Thymus (tissue), 11 donors: ENCODE data around the gene NFKBIE. TPM values are rescaled to one million over a fixed set of nuclear protein-coding genes. Genes with fewer than 3 reads are reported as not detected.

ENCODE experiments used
- DNase-seq, 9 donors: peaks; one replicate each; pipeline ENCODE4 v3.0.0-alpha.2; 2013; ENCODE audit warnings: low spot score in 9 of 9, low read depth in 6 of 9, missing footprints in 1 of 9
- H3K27ac ChIP-seq, 2 donors: one replicate each; pipeline ENCODE4 v1.5.1; 2013; ENCODE audit warnings: control low read depth in 1 of 2, low read depth in 1 of 2, low read length in 1 of 2, mild to moderate bottlenecking in 1 of 2, moderate library complexity in 1 of 2
- H3K27me3 ChIP-seq, 2 donors: one replicate each; pipeline ENCODE4 v1.5.1; 2013; ENCODE audit warnings: low read length in 1 of 2; ENCODE audit not compliant: control insufficient read depth in 2 of 2, insufficient read depth in 1 of 2
- H3K36me3 ChIP-seq, 2 donors: one replicate each; pipeline ENCODE4 v1.5.1; 2013; ENCODE audit warnings: low read length in 1 of 2, mild to moderate bottlenecking in 1 of 2, moderate library complexity in 1 of 2; ENCODE audit not compliant: control insufficient read depth in 2 of 2, insufficient read depth in 2 of 2
- H3K4me1 ChIP-seq, 2 donors: one replicate each; pipeline ENCODE4 v1.5.1; 2013; ENCODE audit warnings: low read length in 2 of 2; ENCODE audit not compliant: control insufficient read depth in 2 of 2, insufficient read depth in 2 of 2
- H3K4me3 ChIP-seq, 2 donors: one replicate each; pipeline ENCODE4 v1.5.1; 2013; ENCODE audit warnings: low read length in 2 of 2, control low read depth in 1 of 2, mild to moderate bottlenecking in 1 of 2
- H3K9me3 ChIP-seq, 2 donors: one replicate each; pipeline ENCODE4 v1.5.1; 2013; ENCODE audit warnings: low read length in 1 of 2, mild to moderate bottlenecking in 1 of 2; ENCODE audit not compliant: control insufficient read depth in 2 of 2, insufficient read depth in 1 of 2
- WGBS: extraction: QIAGEN DNeasy Blood & Tissue Kit; methylation state at CpG from one replicate; pipeline ENCODE4 v1.1.7; 2013; 5-methylcytosine and 5-hydroxymethylcytosine counted together
- polyA plus RNA-seq: library from polyadenylated mRNA; stranded (reverse); fragments of 200-250 nt; gene quantifications from one replicate; pipeline ENCODE4 v1.2.3, GENCODE V29; 2013
- total RNA-seq: library from RNA; stranded (reverse); fragments of 120-200 nt; gene quantifications from one replicate; pipeline ENCODE4 v1.2.4, GENCODE V29; 2013
- donor health status: healthy.

NFKBIE gene
- total and polyA plus RNA-seq, 2 donors: 16.4 to 21.6 TPM

DNA sequence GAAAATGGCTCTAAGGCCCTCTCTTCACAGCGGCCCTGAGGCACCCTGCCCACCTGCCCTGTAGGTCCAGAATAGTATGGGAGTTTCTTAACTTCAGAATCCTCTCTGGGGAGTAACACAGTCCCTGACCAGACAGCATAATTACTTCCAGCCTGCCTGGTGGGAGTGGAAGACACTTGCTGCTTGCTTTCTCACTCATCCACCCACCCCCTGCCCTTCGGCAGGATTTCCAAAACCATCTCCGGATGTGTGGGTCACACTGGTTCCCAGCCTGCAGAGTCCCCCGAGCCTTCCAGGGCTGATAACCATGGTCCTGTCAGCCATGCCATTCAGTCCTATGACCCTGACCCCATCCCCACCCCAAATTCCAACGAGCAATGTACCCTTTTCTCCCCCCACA is 36.5 kb downstream of the NFKBIE start:
- H3K4me1 ChIP-seq: peaks cover 26 to 70% of the 10 kb centered on the region in 2 donors
- WGBS: 88% methylated on average over 5 of the region's 5 CpGs
- H3K4me3 ChIP-seq: no peak overlapping the region
- no peak overlapping the region for H3K27ac ChIP-seq
- H3K27me3 ChIP-seq: no peaks in the 10 kb centered on the region
- no peak for DNase-seq
- H3K9me3 ChIP-seq: no peaks in the 10 kb centered on the region
- peaks cover 56 to 77% of the 10 kb centered on the region in 2 donors for H3K36me3 ChIP-seq

DNA sequence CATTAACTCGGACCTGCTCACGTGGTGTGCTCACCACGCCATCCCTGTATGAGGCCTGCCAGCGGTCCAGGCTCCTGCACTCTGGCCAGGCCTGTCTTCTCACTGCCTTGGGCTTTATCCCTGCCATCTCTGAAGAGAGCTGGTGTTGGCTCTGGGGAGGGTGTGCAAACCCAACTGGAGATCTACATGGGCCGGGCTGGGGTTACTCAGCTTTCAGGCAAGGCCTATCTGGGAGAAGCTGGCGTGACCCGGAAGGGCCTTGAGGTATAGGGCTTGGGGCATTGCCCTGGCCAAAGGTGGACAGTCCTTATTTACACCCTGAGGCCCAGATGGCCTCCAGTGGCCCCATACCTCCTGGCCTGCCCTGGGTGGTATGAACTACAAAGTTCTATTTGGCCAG is 36.9 kb downstream of the NFKBIE start:
- Histone ChIP-seq H3K4me1 (peaks cover 26 to 66% of the 10 kb centered on the region in 2 donors), H3K9me3 (no peaks in the 10 kb centered on the region), H3K4me3 (no peak overlapping the region), H3K27ac (no peak overlapping the region), H3K27me3 (no peaks in the 10 kb centered on the region), H3K36me3 (peaks cover 53 to 73% of the 10 kb centered on the region in 2 donors)
- 98% methylated on average over 7 of the region's 7 CpGs for WGBS
- DNase-seq: no peak

GRCh38 chr6:44228031-44228430 is 37.3 kb downstream of the NFKBIE start:
- H3K4me3 ChIP-seq: no peak overlapping the region
- no peak for DNase-seq
- H3K4me1 ChIP-seq: peaks cover 23 to 64% of the 10 kb centered on the region in 2 donors
- WGBS: 82% methylated on average over 6 of the region's 6 CpGs
- no peaks in the 10 kb centered on the region for H3K27me3 ChIP-seq
- no peak overlapping the region for H3K27ac ChIP-seq
- H3K36me3 ChIP-seq: peaks cover 49 to 69% of the 10 kb centered on the region in 2 donors
- no peaks in the 10 kb centered on the region for H3K9me3 ChIP-seq

DNA sequence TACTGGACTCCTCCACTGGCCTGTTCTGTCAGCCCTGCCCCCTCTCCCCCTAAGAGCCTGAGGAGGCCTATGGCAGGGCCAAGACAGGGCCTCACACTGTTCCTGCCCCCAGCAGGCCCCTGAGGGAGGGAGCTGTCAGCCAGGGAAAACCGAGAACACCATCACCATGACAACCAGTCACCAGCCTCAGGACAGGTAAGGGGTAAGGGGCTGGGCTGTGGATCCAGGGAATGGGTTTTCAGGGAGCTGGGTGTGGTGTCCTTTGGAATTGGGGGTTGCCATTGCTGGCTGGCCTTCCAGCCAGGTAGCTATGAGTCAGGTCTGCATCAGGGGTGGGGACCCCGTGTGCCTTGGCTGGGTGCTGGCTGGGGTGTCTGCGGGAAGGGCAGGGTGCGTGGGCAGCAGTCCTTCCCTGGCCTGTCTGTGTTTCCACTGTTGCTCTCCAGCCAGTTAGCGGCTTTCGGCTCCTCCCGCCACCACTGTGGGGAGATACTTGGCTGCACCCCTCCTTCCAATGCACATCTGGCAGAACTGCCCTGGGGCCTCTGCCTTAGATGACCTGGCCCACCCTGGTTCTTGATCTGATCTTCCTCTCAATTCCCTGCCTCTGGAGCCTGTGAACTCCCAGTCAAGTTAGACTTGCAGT is 38.1 kb downstream of the NFKBIE start:
- WGBS: 96% methylated on average over 7 of the region's 7 CpGs
- peak overlapping the region; percentile 38 to 82 for H3K4me3 ChIP-seq
- no peaks in the 10 kb centered on the region for H3K9me3 ChIP-seq
- no peak for DNase-seq
- no peaks in the 10 kb centered on the region for H3K27me3 ChIP-seq
- peak overlapping the region in 1 of 2 donors; percentile 95 for H3K27ac ChIP-seq
- H3K4me1 ChIP-seq: peaks cover 26 to 66% of the 10 kb centered on the region in 2 donors
- H3K36me3 ChIP-seq: peaks cover 42 to 61% of the 10 kb centered on the region in 2 donors

DNA sequence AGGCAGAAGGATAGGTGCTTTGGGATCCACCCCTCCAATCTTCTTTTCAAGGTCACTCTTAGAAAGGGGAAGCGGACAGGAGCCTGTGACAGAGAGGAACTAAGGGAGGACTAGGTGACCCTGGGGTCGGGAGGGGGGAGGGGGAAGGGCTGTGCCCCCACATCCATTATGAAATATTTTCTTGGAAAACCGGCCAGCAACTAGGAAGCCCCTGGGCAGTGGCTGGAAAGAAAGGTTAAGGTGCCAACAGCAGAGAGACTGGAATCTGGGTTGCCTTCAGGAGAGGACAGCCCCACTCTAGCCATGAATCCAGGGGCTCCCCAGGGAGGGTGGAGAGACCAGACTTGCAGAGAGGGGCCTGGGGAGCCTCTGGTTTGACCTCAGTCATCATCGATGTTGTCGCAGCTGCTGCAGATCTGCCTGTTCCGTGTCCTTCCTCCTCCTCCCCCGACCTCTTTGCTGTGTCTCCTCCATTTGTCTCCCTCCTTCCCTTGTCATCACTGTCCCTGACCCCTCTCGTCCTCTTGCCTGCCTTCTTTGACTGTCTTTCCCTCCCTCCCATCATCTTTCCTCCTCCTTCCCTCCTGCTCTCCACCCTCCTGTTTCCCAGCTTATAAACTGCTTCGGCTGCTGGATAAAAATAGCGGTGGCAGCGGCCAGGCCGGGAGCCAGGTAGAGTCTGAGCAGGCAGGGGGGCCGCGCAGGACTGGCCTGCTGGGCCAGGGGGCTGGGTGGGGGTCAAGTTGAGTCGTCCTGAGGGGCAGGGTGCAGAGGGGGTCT is 38.8 kb downstream of the NFKBIE start:
- H3K4me3 ChIP-seq: peak overlapping the region; percentile 38 to 82
- WGBS: 80% methylated on average over 15 of the region's 15 CpGs
- no peak for DNase-seq

GRCh38 chr6:44225579-44226325 is 39.6 kb downstream of the NFKBIE start:
- DNase-seq: peak in 4 of 9 donors; percentile 70 to 89 (median 73)
- H3K9me3 ChIP-seq: no peaks in the 10 kb centered on the region
- peak overlapping the region; percentile 38 to 82 for H3K4me3 ChIP-seq
- WGBS: 34% methylated on average over 8 of the region's 8 CpGs
- peak overlapping the region; percentile 59 to 95 for H3K27ac ChIP-seq
- peaks cover 37 to 77% of the 10 kb centered on the region in 2 donors for H3K4me1 ChIP-seq
- H3K36me3 ChIP-seq: peaks cover 26 to 46% of the 10 kb centered on the region in 2 donors
- no peaks in the 10 kb centered on the region for H3K27me3 ChIP-seq

More for the DNA sequence above, 38.8 kb downstream of the NFKBIE start:
- no peaks in the 10 kb centered on the region for H3K9me3 ChIP-seq
- no peaks in the 10 kb centered on the region for H3K27me3 ChIP-seq
- H3K36me3 ChIP-seq: peaks cover 34 to 54% of the 10 kb centered on the region in 2 donors
- peak overlapping the region; percentile 59 to 95 for H3K27ac ChIP-seq
- peaks cover 31 to 69% of the 10 kb centered on the region in 2 donors for H3K4me1 ChIP-seq

- no peaks in the 10 kb centered on the region for H3K9me3 ChIP-seq
- H3K4me1 ChIP-seq: peaks cover 42 to 82% of the 10 kb centered on the region in 2 donors
- H3K4me3 ChIP-seq: peak overlapping the region; percentile 74 to 82
- H3K27me3 ChIP-seq: no peaks in the 10 kb centered on the region
- peaks cover 19 to 38% of the 10 kb centered on the region in 2 donors for H3K36me3 ChIP-seq
- WGBS: 53% methylated on average over 4 of the region's 4 CpGs
- DNase-seq: peak in 1 of 9 donors; percentile 62
- peak overlapping the region in 1 of 2 donors; percentile 95 for H3K27ac ChIP-seq
Measured at GRCh38 chr6:44224965-44225305, 40.4 kb downstream of the NFKBIE start.

DNA sequence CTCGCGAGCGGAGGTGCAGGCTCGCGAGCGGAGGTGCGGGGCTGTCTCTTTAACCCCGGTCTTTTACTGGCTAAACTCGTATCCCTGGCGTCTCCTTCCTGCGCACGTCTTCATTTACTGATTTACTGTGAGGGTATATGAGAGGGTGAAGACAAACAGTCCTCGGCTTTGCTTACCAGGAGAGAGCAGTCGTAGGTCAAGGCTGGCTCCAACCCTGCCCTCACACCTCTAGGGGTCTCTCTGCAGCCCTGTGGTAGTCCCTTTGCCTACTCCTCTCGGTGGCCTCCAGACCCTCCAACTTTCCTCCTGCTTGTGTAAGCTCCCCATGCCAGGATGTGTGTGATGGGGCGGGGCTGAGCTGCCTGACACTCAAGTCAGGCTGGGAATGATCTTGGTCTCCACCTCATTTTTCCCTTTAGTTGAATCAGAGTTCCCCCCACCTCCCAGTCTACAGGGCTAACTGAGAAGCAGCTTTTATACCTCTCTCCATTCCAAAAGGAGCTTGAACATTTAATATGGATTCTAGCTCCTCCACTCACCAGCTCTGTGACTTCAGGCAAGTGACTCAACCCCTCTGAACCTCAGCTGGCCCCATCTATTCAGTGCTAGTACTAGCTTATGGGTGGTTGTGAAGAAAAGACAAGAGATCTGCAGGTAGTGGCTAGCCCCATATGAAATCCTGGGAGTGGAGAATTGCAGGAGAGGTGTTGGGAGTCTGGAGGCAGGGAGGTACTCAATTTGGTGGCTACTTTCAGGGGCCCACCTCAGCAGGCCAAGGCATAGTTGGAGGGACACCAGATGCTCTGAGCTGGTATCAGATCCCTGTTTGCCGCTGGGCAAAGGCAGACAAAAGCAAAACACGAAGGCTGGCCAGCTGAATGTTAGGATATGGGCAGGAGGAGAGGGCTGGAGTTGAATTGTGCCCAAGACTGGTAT is 41.1 kb downstream of the NFKBIE start:
- Histone ChIP-seq H3K27ac (peak overlapping the region; percentile 22 to 95), H3K27me3 (no peaks in the 10 kb centered on the region), H3K4me3 (peak overlapping the region; percentile 74 to 82), H3K36me3 (peaks cover 13 to 31% of the 10 kb centered on the region in 2 donors), H3K9me3 (no peaks in the 10 kb centered on the region), H3K4me1 (peaks cover 47 to 86% of the 10 kb centered on the region in 2 donors)
- peak in 1 of 9 donors; percentile 57 for DNase-seq
- WGBS: 10% methylated on average over 18 of the region's 18 CpGs
